Astrocyte (in vitro differentiated cells and primary cell): ENCODE results near the gene DCST1. TPM values are rescaled to one million over a fixed set of nuclear protein-coding genes. Genes with fewer than 3 reads are reported as not detected.

Experiments
- DNase-seq: peaks from one replicate; pipeline ENCODE4 v3.0.0-alpha.2; 2010; ENCODE audit warnings: low read depth
- FAIRE-seq: peaks from 2 replicates; lab custom pipeline; 2011; peaks lifted over from hg19 to GRCh38; lab: Jason Lieb, UNC
- H2AFZ ChIP-seq: 2 replicates; pipeline ENCODE4 v1.6.0; 2012; ENCODE audit warnings: low read depth, low read length, inconsistent platforms
- H3K27ac ChIP-seq: 2 replicates; pipeline ENCODE4 v1.5.1; 2011; ENCODE audit warnings: low read depth, low read length, inconsistent platforms
- H3K27me3 ChIP-seq: 2 replicates; pipeline ENCODE4 v1.6.0; 2011; ENCODE audit warnings: low read length, inconsistent platforms; ENCODE audit not compliant: insufficient read depth
- H3K36me3 ChIP-seq: 2 replicates; pipeline ENCODE4 v1.5.1; 2011; ENCODE audit warnings: low read length, inconsistent platforms; ENCODE audit not compliant: insufficient read depth
- H3K4me1 ChIP-seq: 2 replicates; pipeline ENCODE4 v1.5.1; 2011; ENCODE audit warnings: low read length, inconsistent platforms; ENCODE audit not compliant: insufficient read depth
- H3K4me2 ChIP-seq: 2 replicates; pipeline ENCODE4 v1.6.0; 2012; ENCODE audit warnings: low read length, inconsistent platforms
- H3K4me3 ChIP-seq: 2 replicates; pipeline ENCODE4 v1.5.1; 2011; ENCODE audit warnings: low read depth, mild to moderate bottlenecking, low read length, inconsistent platforms; ENCODE audit not compliant: insufficient read depth
- H3K79me2 ChIP-seq: 2 replicates; pipeline ENCODE4 v1.6.0; 2012; ENCODE audit warnings: mild to moderate bottlenecking, low read length, inconsistent platforms; ENCODE audit not compliant: insufficient read depth
- H3K9ac ChIP-seq: 2 replicates; pipeline ENCODE4 v1.6.0; 2012; ENCODE audit warnings: mild to moderate bottlenecking, low read length, inconsistent platforms
- H3K9me3 ChIP-seq: 2 replicates; pipeline ENCODE4 v1.5.1; 2012; ENCODE audit warnings: low read depth, mild to moderate bottlenecking, low read length, inconsistent platforms; ENCODE audit not compliant: insufficient read depth
- H4K20me1 ChIP-seq: 2 replicates; pipeline ENCODE4 v1.6.0; 2012; ENCODE audit warnings: low read length, inconsistent platforms; ENCODE audit not compliant: insufficient read depth
- H3K27ac Mint-ChIP-seq: one replicate; pipeline ENCODE4 v1.8.0; 2021; ENCODE audit warnings: mild to moderate bottlenecking, mixed read lengths; ENCODE audit not compliant: unreplicated experiment
- H3K27me3 Mint-ChIP-seq: one replicate; pipeline ENCODE4 v1.8.0; 2021; ENCODE audit warnings: low read depth, mixed read lengths; ENCODE audit not compliant: unreplicated experiment
- H3K36me3 Mint-ChIP-seq: one replicate; pipeline ENCODE4 v1.8.0; 2021; ENCODE audit warnings: low read depth, mixed read lengths; ENCODE audit not compliant: unreplicated experiment
- H3K4me1 Mint-ChIP-seq: one replicate; pipeline ENCODE4 v1.8.0; 2021; ENCODE audit warnings: low read depth, mixed read lengths; ENCODE audit not compliant: unreplicated experiment
- H3K4me3 Mint-ChIP-seq: one replicate; pipeline ENCODE4 v1.8.0; 2021; ENCODE audit warnings: mild to moderate bottlenecking, moderate library complexity, mixed read lengths; ENCODE audit not compliant: unreplicated experiment
- H3K9me3 Mint-ChIP-seq: one replicate; pipeline ENCODE4 v1.8.0; 2021; ENCODE audit warnings: mild to moderate bottlenecking, mixed read lengths; ENCODE audit not compliant: unreplicated experiment
- CTCF ChIP-seq: IDR thresholded peaks from 2 replicates; pipeline ENCODE4 v1.5.1; 2011; ENCODE audit warnings: low read depth, mild to moderate bottlenecking, inconsistent platforms, low read length, moderate library complexity; ENCODE audit not compliant: insufficient read depth
- EZH2 ChIP-seq: IDR thresholded peaks from 2 replicates; pipeline ENCODE4 v1.6.1; 2012; ENCODE audit warnings: mild to moderate bottlenecking, low read length, inconsistent platforms; ENCODE audit not compliant: insufficient read depth
- total RNA-seq: library from RNA; stranded (reverse); gene quantifications from 2 replicates; pipeline ENCODE4 v1.2.1, GENCODE V29; 2021

The DCST1 gene
- total RNA-seq, 1 donor from 2014 or later = not detected

DNA sequence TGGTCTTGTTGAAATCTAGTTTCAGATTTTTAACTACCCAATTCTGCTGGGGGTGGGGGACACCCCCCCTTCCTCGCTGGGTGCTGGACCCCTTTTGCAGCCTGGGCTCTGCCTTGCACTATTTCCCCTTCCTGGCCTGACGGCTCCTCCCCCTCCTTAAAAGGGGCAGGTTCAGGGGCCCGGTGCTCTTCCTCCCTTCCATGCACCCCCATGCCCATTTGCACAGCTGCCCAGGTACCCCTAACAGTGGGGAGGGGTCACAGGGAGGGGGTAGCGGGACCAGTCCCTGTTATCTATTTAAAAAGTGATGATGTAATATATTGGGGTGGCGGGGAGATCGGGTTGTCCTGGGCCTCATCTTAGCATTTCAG, 15.7 kb upstream of the DCST1 start:
- H2AFZ ChIP-seq = no peak overlapping the region
- H3K9me3 ChIP-seq = no peaks in the 10 kb centered on the region
- Mint-ChIP-seq H3K27me3 (no peaks in the 10 kb centered on the region), H3K36me3 (peaks cover 3% of the 10 kb centered on the region), H3K27ac (peak overlapping the region; percentile 34), H3K9me3 (no peaks in the 10 kb centered on the region), H3K4me3 (peak overlapping the region; percentile 45), H3K4me1 (peaks cover 31% of the 10 kb centered on the region)
- no peak for FAIRE-seq
- no peaks in the 10 kb centered on the region for H3K27me3 ChIP-seq
- H3K27ac ChIP-seq = no peak overlapping the region
- peak overlapping the region; percentile 78 for H3K4me2 ChIP-seq
- H4K20me1 ChIP-seq = peaks cover 25% of the 10 kb centered on the region
- H3K79me2 ChIP-seq = no peaks in the 10 kb centered on the region
- peak overlapping the region; percentile 46 for H3K9ac ChIP-seq
- TF ChIP-seq CTCF (no peak), EZH2 (no peak)
- H3K4me1 ChIP-seq = peaks cover 9% of the 10 kb centered on the region
- no peaks in the 10 kb centered on the region for H3K36me3 ChIP-seq
- H3K4me3 ChIP-seq = no peak overlapping the region
- no peak for DNase-seq

- Histone ChIP-seq H3K79me2 (no peaks in the 10 kb centered on the region), H3K4me1 (peaks cover 9% of the 10 kb centered on the region), H3K36me3 (no peaks in the 10 kb centered on the region), H3K27me3 (no peaks in the 10 kb centered on the region), H2AFZ (no peak overlapping the region), H3K4me3 (no peak overlapping the region), H3K9me3 (no peaks in the 10 kb centered on the region), H3K4me2 (no peak overlapping the region), H3K9ac (no peak overlapping the region), H3K27ac (no peak overlapping the region), H4K20me1 (peaks cover 19% of the 10 kb centered on the region)
- Mint-ChIP-seq H3K4me1 (peaks cover 29% of the 10 kb centered on the region), H3K36me3 (no peaks in the 10 kb centered on the region), H3K4me3 (no peak overlapping the region), H3K27me3 (no peaks in the 10 kb centered on the region), H3K9me3 (no peaks in the 10 kb centered on the region), H3K27ac (peak overlapping the region; percentile 10)
- TF ChIP-seq CTCF = no peak
- DNase-seq (no peak), FAIRE-seq (no peak)
Observed at GRCh38 chr1:155018617-155019348, 14.8 kb upstream of the DCST1 start.
